ENCODE results near the gene SLIT1.

The SLIT1 gene

GRCh38 chr10:97138174-97138573, 47.6 kb downstream of the SLIT1 start:
- DNase-seq = no peak

- no peak for DNase-seq
These were observed 49.0 kb downstream of the SLIT1 start for GRCh38 chr10:97136756-97137155.

- DNase-seq = no peak
These were observed 50.3 kb downstream of the SLIT1 start for GRCh38 chr10:97135464-97135863.

GRCh38 chr10:97134983-97135382, 50.8 kb downstream of the SLIT1 start:
- no peak for DNase-seq

GRCh38 chr10:97134110-97134509, 51.6 kb downstream of the SLIT1 start:
- no peak for DNase-seq

GRCh38 chr10:97132273-97132672, 53.5 kb downstream of the SLIT1 start:
- no peak for DNase-seq

GRCh38 chr10:97131666-97132065, 54.1 kb downstream of the SLIT1 start:
- no peak for DNase-seq

- DNase-seq = no peak
These were observed 54.6 kb downstream of the SLIT1 start for GRCh38 chr10:97131181-97131628.

- no peak for DNase-seq
These were observed 56.1 kb downstream of the SLIT1 start for GRCh38 chr10:97129666-97130065.

- no peak for DNase-seq
These were observed 57.1 kb downstream of the SLIT1 start for GRCh38 chr10:97128516-97129154.

GRCh38 chr10:97128039-97128492, 57.7 kb downstream of the SLIT1 start:
- no peak for DNase-seq

- no peak for DNase-seq
These were observed 58.2 kb downstream of the SLIT1 start for GRCh38 chr10:97127509-97127908.

GRCh38 chr10:97124211-97124610, 61.5 kb downstream of the SLIT1 start:
- DNase-seq = no peak

- DNase-seq = no peak
These were observed 62.0 kb downstream of the SLIT1 start for GRCh38 chr10:97123765-97124164.

- DNase-seq = no peak
These were observed 64.7 kb downstream of the SLIT1 start for GRCh38 chr10:97121041-97121440.

- DNase-seq = no peak
These were observed 65.4 kb downstream of the SLIT1 start for GRCh38 chr10:97120370-97120769.

GRCh38 chr10:97119058-97119745, 66.6 kb downstream of the SLIT1 start:
- no peak for DNase-seq

GRCh38 chr10:97117372-97117771, 68.4 kb downstream of the SLIT1 start:
- no peak for DNase-seq

GRCh38 chr10:97116462-97117162, 69.1 kb downstream of the SLIT1 start:
- no peak for DNase-seq

GRCh38 chr10:97115846-97116245, 69.9 kb downstream of the SLIT1 start:
- DNase-seq = no peak

GRCh38 chr10:97111615-97112014, 74.1 kb downstream of the SLIT1 start:
- DNase-seq = no peak

- DNase-seq = no peak
These were observed 76.2 kb downstream of the SLIT1 start for GRCh38 chr10:97109547-97109946.

GRCh38 chr10:97107551-97107950, 78.2 kb downstream of the SLIT1 start:
- DNase-seq = no peak

GRCh38 chr10:97106207-97106606, 79.6 kb downstream of the SLIT1 start:
- no peak for DNase-seq
